Stimulated activated CD4-positive, alpha-beta T cell treated with anti-CD3 and anti-CD28 coated beads, Interleukin-2, amount 100 ng/mL, for 4 hours (primary cell): ENCODE results near the gene GNB1L.
"Not testable (repeated sequence)": the region's sequence is repeated elsewhere in the genome, so short reads cannot be mapped to it uniquely, and the experiment has no call there.

Source experiments
- DNase-seq: peaks from one replicate; pipeline ENCODE4 v3.0.0-alpha.2; 2020; ENCODE audit warnings: low read depth

Gene GNB1L

GRCh38 chr22:19793661-19794310 lies 60.9 kb downstream of the GNB1L start:
- no peak for DNase-seq

DNA sequence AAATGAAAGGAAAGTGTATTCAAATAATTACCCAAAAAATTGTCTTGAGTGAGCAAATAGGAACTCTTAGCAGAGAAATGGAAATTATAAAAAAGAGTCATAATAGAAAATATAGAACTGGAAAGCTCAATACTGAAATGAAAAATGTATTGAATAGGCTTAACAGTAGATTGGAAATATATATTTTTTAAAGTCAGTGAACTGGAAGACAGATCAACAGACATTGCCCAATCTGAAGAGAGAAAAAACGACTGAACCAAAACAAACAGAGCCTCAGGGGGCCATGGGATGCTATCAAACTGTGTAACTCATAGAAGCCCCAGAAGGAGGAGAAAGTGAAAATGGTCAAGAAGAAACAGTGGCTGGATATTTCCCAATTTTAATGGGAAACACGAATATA lies 61.5 kb downstream of the GNB1L start:
- no peak for DNase-seq

- DNase-seq: not testable (repeated sequence)
These were observed 62.2 kb downstream of the GNB1L start for GRCh38 chr22:19792383-19792896.

DNA sequence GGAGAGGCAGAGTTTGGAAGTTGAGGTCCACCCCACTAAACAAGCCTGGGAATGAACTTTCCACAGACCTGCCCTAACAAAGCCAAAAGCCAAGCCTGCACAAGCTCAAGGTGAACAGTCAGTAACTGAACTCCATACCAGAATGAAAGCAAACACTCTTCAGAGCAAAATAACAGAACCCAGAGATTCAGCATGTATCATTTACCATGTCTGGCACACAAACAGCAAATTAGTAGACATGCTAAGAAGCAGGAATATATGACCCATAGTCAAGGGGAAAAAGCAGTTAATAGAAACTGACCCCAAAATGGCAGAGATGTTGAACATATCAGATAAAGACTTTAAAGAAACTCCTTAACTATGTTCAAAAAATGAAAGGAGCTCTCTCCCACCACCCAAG lies 62.8 kb downstream of the GNB1L start:
- DNase-seq: no peak

GRCh38 chr22:19791243-19791642 lies 63.4 kb downstream of the GNB1L start:
- DNase-seq: no peak

DNA sequence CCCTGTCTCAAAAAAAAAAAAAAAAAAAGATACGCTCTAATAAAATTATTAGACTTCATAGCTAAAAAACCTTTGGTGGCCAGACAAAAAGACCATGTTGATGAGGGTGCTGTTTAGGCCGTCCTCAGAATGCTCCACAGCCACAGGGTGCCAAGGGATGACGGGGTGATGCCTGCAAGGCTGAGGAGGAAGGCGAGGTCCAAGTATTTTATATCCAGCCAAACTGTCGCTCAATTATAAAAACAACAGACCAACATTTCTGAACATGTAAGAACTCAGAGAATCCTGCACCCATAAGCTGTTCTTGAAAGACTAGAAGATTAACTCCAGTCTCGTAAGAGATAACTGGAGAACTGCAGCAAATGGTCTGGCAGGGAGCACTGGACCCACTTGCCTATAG lies 64.8 kb downstream of the GNB1L start:
- no peak for DNase-seq

- no peak for DNase-seq
These were observed 65.3 kb downstream of the GNB1L start for GRCh38 chr22:19789406-19789805.

DNA sequence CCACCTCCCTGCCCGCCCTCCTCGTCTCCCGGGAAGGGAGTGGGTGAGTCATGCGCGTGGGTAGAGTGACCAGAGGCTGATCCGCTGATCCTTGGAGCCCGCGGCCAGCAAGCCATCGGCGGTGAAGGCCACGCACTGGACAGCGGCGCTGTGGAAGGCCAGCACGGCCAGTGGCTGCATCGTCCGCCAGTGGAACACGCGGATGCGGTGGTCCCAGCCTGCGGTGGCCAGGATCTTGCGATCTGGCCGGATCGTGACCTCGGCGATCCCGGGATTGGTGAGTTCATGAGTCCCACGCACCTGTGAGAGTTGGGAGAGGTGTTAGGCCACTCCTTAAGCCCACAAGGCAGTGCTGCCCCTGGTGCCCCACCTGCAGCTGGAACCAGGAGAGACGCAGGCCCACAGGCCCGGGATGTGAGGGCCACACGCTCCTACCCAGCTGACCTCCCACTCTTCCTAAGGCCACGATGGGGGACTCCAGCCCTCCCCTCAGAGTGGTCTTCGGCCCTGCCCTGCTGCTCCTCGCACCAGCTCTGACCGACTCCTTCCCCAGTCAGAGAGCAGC lies 65.9 kb downstream of the GNB1L start:
- DNase-seq: no peak

- DNase-seq: no peak
These were observed 66.9 kb downstream of the GNB1L start for GRCh38 chr22:19787849-19788141.

DNA sequence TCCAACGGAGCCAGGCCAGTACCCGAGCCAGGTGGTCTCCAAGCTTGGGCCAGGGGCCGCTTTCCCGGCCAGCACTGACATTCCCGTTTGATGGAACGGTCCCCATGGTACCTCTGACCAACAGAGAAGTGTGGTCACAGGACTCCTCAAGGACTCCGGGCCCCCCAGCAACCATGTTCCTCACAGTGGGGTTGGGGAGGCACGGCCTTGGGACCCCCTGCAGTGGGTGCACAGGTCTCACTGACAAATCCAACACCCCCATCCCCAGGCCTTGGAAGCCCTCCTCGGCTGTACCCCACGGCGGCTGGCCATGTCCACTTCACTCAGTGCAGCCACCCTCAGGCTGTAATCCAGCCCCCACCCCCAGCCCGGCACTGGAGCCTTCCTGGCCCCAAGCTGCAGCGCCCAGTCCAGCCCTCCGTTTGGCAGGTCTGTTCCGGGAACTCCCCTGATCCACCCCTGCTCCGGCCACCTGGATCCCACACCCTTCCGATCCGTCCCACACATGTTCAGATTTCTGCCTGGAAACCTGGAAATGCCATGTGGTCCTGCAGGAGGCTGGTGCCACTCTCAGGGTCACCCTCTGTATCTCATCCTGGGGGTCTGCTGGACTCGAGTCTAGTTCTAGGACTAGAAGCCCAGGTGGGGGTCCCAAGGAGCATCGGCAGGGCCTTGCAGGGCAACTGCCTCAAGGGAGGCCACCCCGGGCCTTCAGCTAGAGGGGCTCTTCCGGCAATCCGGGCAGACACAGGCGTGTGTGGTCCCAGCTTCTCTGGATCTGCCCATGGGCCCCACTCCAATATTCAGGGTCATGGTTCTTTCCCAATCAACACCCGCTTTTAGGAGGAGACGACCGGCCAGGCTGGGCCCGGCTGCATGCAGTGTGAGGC lies 67.5 kb downstream of the GNB1L start:
- no peak for DNase-seq

DNA sequence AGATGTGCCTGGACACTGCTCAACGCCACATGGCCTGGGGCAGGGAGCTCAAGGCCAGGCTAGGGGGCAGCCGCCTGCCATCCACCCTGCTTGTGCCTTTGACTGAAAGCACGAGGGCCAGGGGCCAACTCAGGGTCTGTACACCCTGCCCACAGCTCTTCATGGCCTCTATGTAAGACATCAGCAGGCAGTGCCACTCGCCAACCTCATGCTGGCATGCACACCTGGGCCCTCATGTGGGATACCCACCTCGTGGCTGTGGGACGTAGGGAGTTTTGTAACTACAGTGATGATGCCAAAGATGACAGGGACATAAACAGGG lies 68.4 kb downstream of the GNB1L start:
- DNase-seq: no peak

DNA sequence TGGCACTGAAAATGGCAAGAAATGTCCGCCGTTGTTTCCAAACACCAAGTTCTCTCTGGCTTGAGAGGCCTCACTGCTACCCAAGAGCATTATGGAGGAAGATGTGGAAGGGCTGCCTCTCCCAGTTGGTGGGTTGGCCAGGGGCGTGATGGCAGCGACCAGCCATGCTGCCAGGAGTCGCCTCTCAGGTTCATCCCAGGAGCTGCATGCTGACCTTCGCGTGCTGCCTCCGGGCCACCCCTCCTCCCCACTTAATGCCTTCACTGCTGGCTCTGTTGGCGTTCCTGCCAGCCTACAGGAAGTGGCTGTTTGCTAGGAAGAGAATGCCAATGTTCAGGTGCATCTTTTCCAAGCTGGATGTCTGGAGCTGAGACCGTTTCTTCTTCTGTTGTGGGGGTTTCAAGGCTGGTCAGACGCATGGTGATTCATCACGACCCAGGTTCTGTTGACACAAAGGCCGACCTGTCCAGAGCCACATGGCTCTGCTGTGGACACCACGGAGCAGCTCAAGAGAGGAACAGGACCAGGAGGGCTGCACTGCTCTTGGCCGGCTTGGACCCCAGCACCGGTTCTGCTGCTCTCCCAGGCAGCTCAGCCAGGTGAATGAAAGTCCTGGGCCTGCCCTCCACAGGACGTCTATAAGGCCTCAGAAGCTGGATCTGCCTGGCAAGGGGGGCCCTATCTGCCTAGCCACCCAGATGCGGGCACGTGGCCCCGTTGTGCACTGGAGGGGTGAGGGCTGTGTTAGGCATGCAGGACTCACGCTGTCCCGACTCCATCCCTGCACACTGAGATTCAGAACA lies 69.0 kb downstream of the GNB1L start:
- no peak for DNase-seq

DNA sequence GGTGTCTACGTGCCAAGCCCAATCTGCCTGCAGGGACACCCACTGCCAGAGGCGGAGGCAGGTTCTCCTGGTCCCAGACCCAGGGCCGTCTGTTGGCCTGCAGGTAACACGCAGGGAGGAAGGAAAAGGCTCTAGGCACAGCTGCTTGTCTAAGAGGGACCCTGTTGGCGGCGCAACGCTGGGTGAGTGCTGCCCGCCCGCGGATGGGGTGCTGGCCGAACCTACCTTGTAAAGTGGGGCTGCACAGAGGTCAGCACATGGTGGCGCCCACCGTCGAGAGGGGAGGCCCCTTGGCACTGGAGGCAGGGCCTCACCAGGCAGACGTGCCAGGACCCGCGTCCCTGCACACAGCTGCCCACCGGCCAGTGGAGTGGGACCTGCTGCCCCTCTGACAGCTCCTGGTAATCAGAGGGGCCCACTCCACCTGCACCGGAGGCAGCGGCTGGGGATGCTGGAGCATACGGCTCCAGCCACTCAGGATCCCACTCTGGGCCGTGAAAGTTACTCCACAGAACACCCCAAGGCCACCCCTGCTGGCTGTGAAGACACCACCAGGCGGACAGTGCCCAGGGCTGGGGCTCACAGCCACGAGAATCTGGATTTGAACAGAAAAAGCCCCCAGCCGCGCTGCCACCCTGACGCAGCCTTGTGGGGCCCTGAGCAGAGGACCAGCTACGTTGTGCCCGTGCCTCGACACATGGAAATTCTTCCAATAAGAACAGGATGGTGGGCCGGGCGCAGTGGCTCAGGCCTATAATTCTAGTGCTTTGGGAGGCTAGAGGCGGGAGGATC lies 70.1 kb downstream of the GNB1L start:
- DNase-seq: no peak

GRCh38 chr22:19783586-19784383 lies 70.9 kb downstream of the GNB1L start:
- DNase-seq: no peak

DNA sequence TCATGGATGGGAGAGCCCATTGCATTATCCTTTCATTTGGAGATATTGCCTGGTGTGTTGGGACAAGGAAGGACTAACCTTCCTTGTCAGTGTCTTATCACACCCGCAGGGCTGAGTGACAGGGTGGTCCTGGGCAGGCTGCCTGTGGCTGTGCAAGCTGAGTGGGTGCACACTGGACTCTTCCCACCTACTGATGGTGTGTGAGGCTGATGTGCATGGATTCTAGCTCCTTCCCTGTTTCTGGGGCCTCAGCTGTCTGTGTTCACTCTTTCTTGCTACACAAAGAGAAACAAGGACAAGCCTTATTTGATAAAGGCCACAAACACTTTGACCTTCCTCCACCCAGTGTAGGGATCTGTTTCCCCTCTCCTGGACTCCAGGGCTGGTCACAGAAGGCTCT lies 72.1 kb downstream of the GNB1L start:
- no peak for DNase-seq

DNA sequence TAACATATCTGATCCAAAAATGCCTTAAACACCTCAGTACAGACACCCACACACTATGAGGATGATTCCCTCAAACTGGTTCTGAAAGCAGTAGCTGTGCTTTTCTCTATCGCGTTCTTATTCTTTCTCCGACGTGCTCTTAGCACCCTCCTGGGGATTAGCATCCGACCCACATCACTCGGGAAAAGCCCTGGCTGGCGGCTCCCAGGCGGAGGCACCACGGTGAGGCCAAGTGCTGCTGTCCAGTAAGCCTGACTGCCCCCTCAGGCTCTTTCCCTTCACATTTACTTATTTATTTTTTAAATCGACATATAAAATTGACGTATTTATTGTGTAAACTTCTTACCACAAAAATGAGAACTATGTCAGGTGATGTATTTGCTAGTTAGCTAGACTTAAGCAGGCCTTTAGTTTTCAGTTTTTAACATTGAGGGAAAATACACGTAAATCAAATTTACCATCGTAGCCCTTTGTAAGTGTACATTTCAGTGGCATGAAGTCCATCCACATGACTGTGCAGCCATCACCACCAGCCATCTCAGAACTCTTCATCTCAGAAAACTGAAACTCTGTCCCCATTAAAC lies 74.9 kb downstream of the GNB1L start:
- no peak for DNase-seq

GRCh38 chr22:19779011-19779421 lies 75.7 kb downstream of the GNB1L start:
- no peak for DNase-seq

- not testable (repeated sequence) for DNase-seq
These were observed 77.5 kb downstream of the GNB1L start for GRCh38 chr22:19777192-19777591.

DNA sequence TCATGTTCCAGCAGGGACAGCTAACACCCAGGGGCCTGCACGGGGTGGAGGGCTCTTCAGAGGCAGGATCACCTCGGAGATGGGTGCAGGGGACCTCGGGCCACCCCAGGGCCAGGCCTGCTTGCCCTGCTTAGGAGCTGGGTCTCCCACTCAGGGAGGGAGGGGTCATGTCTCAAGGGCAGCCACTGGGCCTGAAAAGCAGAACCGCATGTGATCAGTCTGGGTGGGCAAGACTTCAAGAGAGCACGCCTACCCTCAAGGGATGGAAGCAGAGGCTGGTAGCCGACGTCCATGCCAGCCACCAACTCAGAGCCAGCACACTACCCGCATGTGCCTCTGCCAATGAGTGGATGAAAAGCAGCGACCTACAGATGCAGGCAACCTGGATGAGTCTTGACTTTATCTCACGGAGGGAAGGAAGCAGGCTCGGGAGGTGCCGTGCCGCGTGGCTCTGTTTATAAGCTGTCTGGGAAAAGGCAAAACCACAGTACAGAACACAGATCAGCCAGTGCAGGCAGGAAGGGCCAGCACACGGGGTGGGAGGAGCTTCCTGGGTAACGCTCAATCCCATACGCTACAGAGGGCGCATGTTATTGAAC lies 78.1 kb downstream of the GNB1L start:
- no peak for DNase-seq
